Glutamatergic neuron (in vitro differentiated cells): ENCODE data around the gene SPTLC2. TPM values are rescaled to one million over a fixed set of nuclear protein-coding genes. Genes with fewer than 3 reads are reported as not detected.

Source experiments
- DNase-seq: peaks from one replicate; pipeline ENCODE4 v3.0.0; 2022
- H3K27ac Mint-ChIP-seq: one replicate; pipeline ENCODE4 v1.8.0; 2020; ENCODE audit warnings: mild to moderate bottlenecking, mixed read lengths, inconsistent platforms; ENCODE audit not compliant: unreplicated experiment
- H3K27me3 Mint-ChIP-seq: one replicate; pipeline ENCODE4 v1.8.0; 2020; ENCODE audit warnings: mild to moderate bottlenecking, moderate library complexity, mixed read lengths, inconsistent platforms; ENCODE audit not compliant: unreplicated experiment
- H3K36me3 Mint-ChIP-seq: one replicate; pipeline ENCODE4 v1.8.0; 2020; ENCODE audit warnings: mild to moderate bottlenecking, mixed read lengths, inconsistent platforms; ENCODE audit not compliant: unreplicated experiment
- H3K4me1 Mint-ChIP-seq: one replicate; pipeline ENCODE4 v1.8.0; 2020; ENCODE audit warnings: mild to moderate bottlenecking, low read depth, mixed read lengths, inconsistent platforms; ENCODE audit not compliant: unreplicated experiment
- H3K4me3 Mint-ChIP-seq: one replicate; pipeline ENCODE4 v1.8.0; 2020; ENCODE audit warnings: mild to moderate bottlenecking, mixed read lengths, inconsistent platforms; ENCODE audit not compliant: unreplicated experiment
- H3K9me3 Mint-ChIP-seq: one replicate; pipeline ENCODE4 v1.8.0; 2020; ENCODE audit warnings: mild to moderate bottlenecking, moderate library complexity, mixed read lengths, inconsistent platforms; ENCODE audit not compliant: unreplicated experiment
- total RNA-seq: library from RNA; stranded (reverse); fragmentation: NEBNext Ultra II Directional; extraction: Animal tissue kit (Norgen Biotek cat#: 25700); gene quantifications from one replicate; pipeline ENCODE4 v1.2.1, GENCODE V29; 2021; ENCODE audit not compliant: unreplicated experiment
- TF ChIP-seq, protein P1 (sequence below): fragments of 200-600 bp; sonication (generic); IDR thresholded peaks from one replicate; pipeline ENCODE4 v1.5.0; 2021; ENCODE audit not compliant: partially characterized antibody, unreplicated experiment

The SPTLC2 gene
- total RNA-seq, 1 donor from 2014 or later, result 33.9 TPM

DNA sequence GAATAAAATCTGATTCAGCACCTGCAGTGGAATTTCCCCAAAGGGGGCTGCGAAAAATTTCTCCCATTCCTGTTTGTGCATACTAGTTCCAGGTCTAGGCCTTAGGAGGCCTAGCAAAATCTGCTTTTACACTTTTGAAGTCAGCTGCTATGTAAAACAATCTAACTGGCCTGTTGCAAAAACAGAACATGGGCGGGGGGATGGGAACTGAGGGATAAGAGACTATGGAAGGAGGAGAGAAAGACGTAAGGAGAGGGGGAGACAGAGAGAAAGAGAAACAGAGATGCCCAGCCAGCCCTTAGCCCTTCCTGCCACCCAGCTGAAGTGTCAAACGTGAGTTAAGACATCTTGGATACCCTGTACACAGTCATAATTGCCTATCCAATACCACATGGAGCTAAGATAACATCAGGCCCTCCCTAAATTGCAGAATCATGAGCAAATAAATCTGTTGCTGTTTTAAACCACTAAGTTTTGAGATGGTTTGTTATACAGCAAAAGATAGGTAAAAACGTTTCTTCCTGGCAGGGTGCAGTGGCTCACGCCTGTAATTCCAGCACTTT, 45.6 kb downstream of the SPTLC2 start:
- no peak overlapping the region for H3K4me3 Mint-ChIP-seq
- peaks cover 4% of the 10 kb centered on the region for H3K9me3 Mint-ChIP-seq
- peaks cover 6% of the 10 kb centered on the region for H3K36me3 Mint-ChIP-seq
- peaks cover 4% of the 10 kb centered on the region for H3K27me3 Mint-ChIP-seq
- DNase-seq, result no peak
- no peak overlapping the region for H3K27ac Mint-ChIP-seq
- no peaks in the 10 kb centered on the region for H3K4me1 Mint-ChIP-seq
- TF ChIP-seq, protein P1, sequence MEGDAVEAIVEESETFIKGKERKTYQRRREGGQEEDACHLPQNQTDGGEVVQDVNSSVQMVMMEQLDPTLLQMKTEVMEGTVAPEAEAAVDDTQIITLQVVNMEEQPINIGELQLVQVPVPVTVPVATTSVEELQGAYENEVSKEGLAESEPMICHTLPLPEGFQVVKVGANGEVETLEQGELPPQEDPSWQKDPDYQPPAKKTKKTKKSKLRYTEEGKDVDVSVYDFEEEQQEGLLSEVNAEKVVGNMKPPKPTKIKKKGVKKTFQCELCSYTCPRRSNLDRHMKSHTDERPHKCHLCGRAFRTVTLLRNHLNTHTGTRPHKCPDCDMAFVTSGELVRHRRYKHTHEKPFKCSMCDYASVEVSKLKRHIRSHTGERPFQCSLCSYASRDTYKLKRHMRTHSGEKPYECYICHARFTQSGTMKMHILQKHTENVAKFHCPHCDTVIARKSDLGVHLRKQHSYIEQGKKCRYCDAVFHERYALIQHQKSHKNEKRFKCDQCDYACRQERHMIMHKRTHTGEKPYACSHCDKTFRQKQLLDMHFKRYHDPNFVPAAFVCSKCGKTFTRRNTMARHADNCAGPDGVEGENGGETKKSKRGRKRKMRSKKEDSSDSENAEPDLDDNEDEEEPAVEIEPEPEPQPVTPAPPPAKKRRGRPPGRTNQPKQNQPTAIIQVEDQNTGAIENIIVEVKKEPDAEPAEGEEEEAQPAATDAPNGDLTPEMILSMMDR, result no peak

DNA sequence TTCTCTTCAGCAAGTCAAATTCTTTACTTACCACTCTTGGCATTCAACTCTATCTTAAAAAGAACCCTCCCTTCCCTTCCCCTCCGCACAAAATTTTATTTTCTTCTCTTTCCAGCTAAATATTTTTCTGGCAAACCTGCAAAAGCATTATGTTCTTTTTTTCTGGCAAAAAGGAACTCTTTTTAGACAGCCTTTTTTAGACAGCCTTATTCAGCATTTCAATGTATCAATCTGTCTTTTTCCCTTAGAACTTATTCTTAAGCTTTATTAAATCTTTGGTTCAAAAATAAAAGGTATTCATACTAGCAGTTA, 50.5 kb downstream of the SPTLC2 start:
- H3K4me3 Mint-ChIP-seq, result no peak overlapping the region
- TF ChIP-seq, protein P1, result no peak
- no peak for DNase-seq
- no peaks in the 10 kb centered on the region for H3K4me1 Mint-ChIP-seq
- peaks cover 6% of the 10 kb centered on the region for H3K36me3 Mint-ChIP-seq
- H3K27me3 Mint-ChIP-seq, result peaks cover 4% of the 10 kb centered on the region
- H3K27ac Mint-ChIP-seq, result no peak overlapping the region
- H3K9me3 Mint-ChIP-seq, result no peaks in the 10 kb centered on the region

DNA sequence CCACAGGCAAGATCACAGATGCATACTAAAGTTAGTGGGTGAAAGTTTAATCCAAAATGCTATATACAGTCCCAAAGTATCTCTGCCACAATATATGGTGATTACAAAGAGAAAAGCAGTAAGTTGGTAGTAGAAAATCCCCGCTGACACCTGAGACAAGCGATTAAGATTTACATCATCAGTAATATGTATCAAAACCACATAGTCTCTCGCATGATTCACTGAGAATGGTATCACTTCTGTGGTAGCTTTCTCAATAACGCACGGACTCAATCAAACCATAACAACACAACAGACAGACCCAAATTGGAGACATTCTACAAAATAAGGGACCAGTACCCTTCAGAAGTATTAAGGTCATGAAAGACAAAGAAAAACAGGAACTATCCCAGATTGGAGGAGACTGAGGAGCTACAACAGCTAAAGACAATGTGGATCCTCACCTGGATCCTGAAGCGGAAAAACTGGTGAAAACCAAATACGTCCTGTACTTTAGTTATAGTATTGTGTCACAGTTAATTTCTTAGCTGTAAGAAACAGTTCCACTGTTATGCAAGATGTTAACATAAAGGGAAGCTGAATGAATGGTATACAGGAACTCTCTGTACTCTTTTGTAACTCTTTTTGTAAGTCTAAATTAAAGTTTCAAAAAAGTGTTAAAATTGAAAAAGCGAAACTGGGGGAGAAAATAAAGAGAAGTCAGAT, 51.0 kb downstream of the SPTLC2 start:
- peaks cover 6% of the 10 kb centered on the region for H3K36me3 Mint-ChIP-seq
- H3K4me3 Mint-ChIP-seq, result no peak overlapping the region
- no peaks in the 10 kb centered on the region for H3K4me1 Mint-ChIP-seq
- peaks cover 4% of the 10 kb centered on the region for H3K27me3 Mint-ChIP-seq
- DNase-seq, result no peak
- TF ChIP-seq, protein P1, result no peak
- H3K27ac Mint-ChIP-seq, result no peak overlapping the region
- no peaks in the 10 kb centered on the region for H3K9me3 Mint-ChIP-seq

DNA sequence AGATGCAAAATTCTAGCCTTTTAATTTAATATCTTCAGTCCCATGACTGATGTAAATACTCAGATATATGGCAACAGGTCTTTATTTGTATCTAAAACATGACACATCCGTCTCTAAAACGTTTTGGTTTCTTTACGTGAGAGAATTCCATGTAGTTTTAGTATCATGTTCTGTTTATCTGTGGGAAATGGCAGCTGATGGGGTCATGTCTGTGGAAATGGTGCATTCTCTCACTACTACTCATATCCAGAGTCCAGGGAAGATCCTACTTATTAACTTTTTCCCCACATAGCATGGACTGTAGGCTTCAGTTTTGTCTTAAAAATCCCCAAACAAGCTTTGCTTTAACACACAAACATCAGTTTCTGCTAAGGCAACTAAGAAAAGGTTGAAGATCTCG, 53.8 kb downstream of the SPTLC2 start:
- Mint-ChIP-seq H3K36me3 (peaks cover 6% of the 10 kb centered on the region), H3K9me3 (no peaks in the 10 kb centered on the region), H3K27me3 (peaks cover 3% of the 10 kb centered on the region), H3K27ac (no peak overlapping the region), H3K4me3 (no peak overlapping the region), H3K4me1 (no peaks in the 10 kb centered on the region)
- DNase-seq, result no peak
- TF ChIP-seq, protein P1, result no peak

DNA sequence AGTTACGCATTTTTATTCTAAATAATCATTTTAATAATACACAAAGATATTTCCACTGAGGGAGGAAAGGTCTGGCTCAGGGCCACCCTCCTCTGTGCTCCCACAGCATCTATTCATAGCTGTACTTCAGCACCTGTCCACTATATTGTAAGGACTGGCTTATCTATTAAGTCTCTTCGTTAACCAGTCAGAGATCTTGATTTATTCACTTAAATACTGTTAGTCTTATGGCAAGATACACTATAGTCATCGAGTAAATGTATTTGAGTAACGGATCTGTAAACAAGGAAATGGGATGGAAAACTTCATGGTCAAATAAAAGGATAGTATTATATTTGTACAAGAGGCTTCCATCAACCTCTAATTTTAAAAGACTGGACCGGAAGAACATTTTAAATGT, 54.6 kb downstream of the SPTLC2 start:
- Mint-ChIP-seq H3K4me3 (no peak overlapping the region), H3K27me3 (no peaks in the 10 kb centered on the region), H3K27ac (no peak overlapping the region), H3K9me3 (no peaks in the 10 kb centered on the region), H3K36me3 (no peaks in the 10 kb centered on the region), H3K4me1 (no peaks in the 10 kb centered on the region)
- DNase-seq, result no peak
- TF ChIP-seq, protein P1, result no peak
